HG03060 (cell line): ENCODE measurements around the gene PTPN6.

ENCODE experiments used
- ATAC-seq: cut with Tn5 transposase; IDR thresholded peaks from one replicate; pipeline ENCODE4 v1.9.1; 2021; ENCODE audit warnings: low read depth, moderate number of reproducible peaks; ENCODE audit not compliant: unreplicated experiment

PTPN6 gene

GRCh38 chr12:6938353-6939190 is 12.6 kb upstream of the PTPN6 start:
- no peak for ATAC-seq

- no peak for ATAC-seq
Observed at GRCh38 chr12:6939191-6939540, 12.0 kb upstream of the PTPN6 start.

- no peak for ATAC-seq
Observed at GRCh38 chr12:6941267-6941666, 9.9 kb upstream of the PTPN6 start.

GRCh38 chr12:6941782-6942181 is 9.4 kb upstream of the PTPN6 start:
- ATAC-seq: no peak

- no peak for ATAC-seq
Observed at GRCh38 chr12:6942331-6942665, 8.9 kb upstream of the PTPN6 start.

- ATAC-seq: no peak
Observed at GRCh38 chr12:6943389-6943721, 7.8 kb upstream of the PTPN6 start.

- ATAC-seq: no peak
Observed at GRCh38 chr12:6943722-6944380, 7.3 kb upstream of the PTPN6 start, which contains the start of the genes C12orf57 and RNU7-1. Gene C12orf57, plus strand, starts transcription at chr12:6944022. Its CDS starts 100 bp downstream, at chr12:6944122. Gene RNU7-1, plus strand, starts transcription at chr12:6943816.

GRCh38 chr12:6944381-6945186 is 6.6 kb upstream of the PTPN6 start:
- no peak for ATAC-seq

GRCh38 chr12:6945613-6946012 is 5.5 kb upstream of the PTPN6 start:
- no peak for ATAC-seq

GRCh38 chr12:6946033-6946919 is 4.9 kb upstream of the PTPN6 start:
- ATAC-seq: no peak

GRCh38 chr12:6946920-6947374 is 4.2 kb upstream of the PTPN6 start:
- no peak for ATAC-seq

GRCh38 chr12:6947615-6948014 is 3.5 kb upstream of the PTPN6 start:
- ATAC-seq: no peak

GRCh38 chr12:6948873-6949594 is 2.1 kb upstream of the PTPN6 start:
- ATAC-seq: no peak

- ATAC-seq: no peak
Observed at GRCh38 chr12:6950401-6950801, 755 bp upstream of the PTPN6 start.

GRCh38 chr12:6951551-6952120 is 480 bp downstream of the PTPN6 start:
- no peak for ATAC-seq

- ATAC-seq: no peak
Observed at GRCh38 chr12:6952121-6952862, 1.1 kb downstream of the PTPN6 start.

- no peak for ATAC-seq
Observed at GRCh38 chr12:6952863-6953441, 1.8 kb downstream of the PTPN6 start.
